ENCODE results near the gene SLC48A1. TPM values are rescaled to one million over a fixed set of nuclear protein-coding genes. Genes with fewer than 3 reads are reported as not detected.

Gene SLC48A1
- total RNA-seq, 1 experiment from 2014 or later: 20.0 TPM

DNA sequence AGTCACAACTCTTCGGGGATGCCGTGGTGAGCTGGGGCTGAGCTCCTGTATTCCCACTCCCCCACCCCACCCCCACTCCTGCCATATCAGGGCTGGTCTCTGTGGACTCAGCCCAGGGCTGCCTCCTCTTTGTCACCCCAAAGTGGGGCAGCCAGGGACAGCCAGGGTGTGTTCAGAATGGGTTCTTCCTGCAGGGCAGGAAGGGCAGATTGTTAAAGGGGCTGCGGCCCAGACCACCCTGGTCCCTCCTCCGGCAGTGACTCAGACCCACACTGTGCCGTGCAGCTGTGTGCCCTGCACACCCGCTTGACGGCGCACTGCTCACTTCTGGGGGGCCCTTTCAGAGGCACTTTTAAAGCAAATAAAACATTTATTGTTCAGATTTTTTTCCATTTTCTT, 9.3 kb downstream of the SLC48A1 start:
- Histone ChIP-seq H3K27me3 (ENCODE audit: insufficient read depth, low read length) (no peaks in the 10 kb centered on the region), H2AFZ (ENCODE audit: low read depth, low read length, poor library complexity, severe bottlenecking) (no peak overlapping the region), H4K20me1 (ENCODE audit: insufficient read depth) (no peaks in the 10 kb centered on the region), H3K4me3 (replicated peaks in 1 of 2; ENCODE audit: low read depth in 1 of 2, low read length in 2 of 2) (no peak overlapping the region), H3K9ac (ENCODE audit: low read length) (no peak overlapping the region), H3K36me3 (ENCODE audit: control insufficient read depth in 1 of 2, insufficient read depth in 2 of 2, low read length in 2 of 2) (peaks cover 13 to 18% of the 10 kb centered on the region in 2 experiments; a peak in 3 of 4 replicates), H3K9me3 (ENCODE audit: control insufficient read depth in 1 of 2, insufficient read depth in 1 of 2, low read depth in 1 of 2, low read length in 2 of 2) (no peaks in the 10 kb centered on the region), H3K9me2 (ENCODE audit: insufficient read depth) (no peaks in the 10 kb centered on the region), H3K4me2 (ENCODE audit: low read length) (no peak overlapping the region), H3K27ac (ENCODE audit: low read depth, low read length) (no peak overlapping the region), H3K79me2 (ENCODE audit: insufficient read depth, low read length) (no peaks in the 10 kb centered on the region), H3K4me1 (ENCODE audit: control insufficient read depth in 1 of 2, insufficient read depth in 2 of 2, low read length in 2 of 2) (peaks cover 4 to 10% of the 10 kb centered on the region in 2 experiments; a peak in 2 of 4 replicates)
- POLR2A ChIA-PET: no interaction called here
- no peak for TF ChIP-seq SIN3A (IDR thresholded peaks at IDR 0.05; ENCODE audit: low read depth)
- TF ChIP-seq, protein P1, sequence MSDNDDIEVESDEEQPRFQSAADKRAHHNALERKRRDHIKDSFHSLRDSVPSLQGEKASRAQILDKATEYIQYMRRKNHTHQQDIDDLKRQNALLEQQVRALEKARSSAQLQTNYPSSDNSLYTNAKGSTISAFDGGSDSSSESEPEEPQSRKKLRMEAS (IDR thresholded peaks at IDR 0.05): no peak
- no peak for TF ChIP-seq SRF (IDR thresholded peaks at IDR 0.05; ENCODE audit: low read depth)
- TF ChIP-seq RAD21 (IDR thresholded peaks at IDR 0.05; ENCODE audit: low read depth): no peak
- TF ChIP-seq POLR2AphosphoS5 (IDR thresholded peaks at IDR 0.05; ENCODE audit: low read depth, low read length): no peak
- no peak for TF ChIP-seq EGR1 (IDR thresholded peaks at IDR 0.05; ENCODE audit: low read depth)
- TF ChIP-seq TCF7L2 (IDR thresholded peaks at IDR 0.05; ENCODE audit: borderline replicate concordance, extremely low read depth, insufficient read depth, insufficient read length): no peak
- no peak for TF ChIP-seq ZFX (IDR thresholded peaks at IDR 0.05)
- intact Hi-C loops (cut with micrococcal nuclease): no loop called here
- DNase-seq (ENCODE audit: low read depth, low spot score) (no peak), ATAC-seq (no peak)
- CTCF ChIA-PET: interaction anchor here (1.4 kb wide), 1 partner anchor 15 kb away, joined by 3 read pairs; no protein-coding TSS in a partner anchor
- RAD21 ChIA-PET (ENCODE audit: low non-redundant PET in 1 of 2, low total read pairs in 2 of 2, uncharacterized antibody in 2 of 2, unreplicated experiment in 2 of 2): interaction anchor here in 1 of 2 experiments (1.1 kb wide), 1 partner anchor 55 kb away, joined by 4 read pairs; no protein-coding TSS in a partner anchor
- no TSS peak for BruUV-seq (replicated peaks)

GRCh38 chr12:47783024-47783755, 10.2 kb downstream of the SLC48A1 start:
- Histone ChIP-seq H3K27ac (ENCODE audit: low read depth, low read length) (no peak overlapping the region), H3K4me1 (ENCODE audit: control insufficient read depth in 1 of 2, insufficient read depth in 2 of 2, low read length in 2 of 2) (peaks cover 0 to 3% of the 10 kb centered on the region in 2 experiments; a peak in 2 of 4 replicates), H2AFZ (ENCODE audit: low read depth, low read length, poor library complexity, severe bottlenecking) (no peak overlapping the region), H3K9me2 (ENCODE audit: insufficient read depth) (no peaks in the 10 kb centered on the region), H3K9ac (ENCODE audit: low read length) (no peak overlapping the region), H3K36me3 (ENCODE audit: control insufficient read depth in 1 of 2, insufficient read depth in 2 of 2, low read length in 2 of 2) (peaks cover 17 to 24% of the 10 kb centered on the region in 2 experiments; a peak in 3 of 4 replicates), H4K20me1 (ENCODE audit: insufficient read depth) (no peaks in the 10 kb centered on the region), H3K4me3 (replicated peaks in 1 of 2; ENCODE audit: low read depth in 1 of 2, low read length in 2 of 2) (no peak overlapping the region), H3K79me2 (ENCODE audit: insufficient read depth, low read length) (no peaks in the 10 kb centered on the region), H3K9me3 (ENCODE audit: control insufficient read depth in 1 of 2, insufficient read depth in 1 of 2, low read depth in 1 of 2, low read length in 2 of 2) (no peaks in the 10 kb centered on the region), H3K27me3 (ENCODE audit: insufficient read depth, low read length) (no peaks in the 10 kb centered on the region), H3K4me2 (ENCODE audit: low read length) (no peak overlapping the region)
- ATAC-seq (no peak), DNase-seq (ENCODE audit: low read depth, low spot score) (no peak)
- no TSS peak for BruUV-seq (replicated peaks)
- ChIA-PET RAD21 (ENCODE audit: low non-redundant PET in 1 of 2, low total read pairs in 2 of 2, uncharacterized antibody in 2 of 2, unreplicated experiment in 2 of 2) (no interaction called here), CTCF (interaction anchor here (1.2 kb wide), 1 partner anchor 56 kb away, joined by 4 read pairs; no protein-coding TSS in a partner anchor), POLR2A (no interaction called here)
- TF ChIP-seq POLR2AphosphoS5 (IDR thresholded peaks at IDR 0.05; ENCODE audit: low read depth, low read length): no peak
- no peak for TF ChIP-seq FOSL1 (IDR thresholded peaks at IDR 0.05; ENCODE audit: low read depth)
- no peak for TF ChIP-seq TCF7L2 (IDR thresholded peaks at IDR 0.05; ENCODE audit: borderline replicate concordance, extremely low read depth, insufficient read depth, insufficient read length)
- no peak for TF ChIP-seq SIN3A (IDR thresholded peaks at IDR 0.05; ENCODE audit: low read depth)
- no peak for TF ChIP-seq ELF1 (IDR thresholded peaks at IDR 0.05; ENCODE audit: borderline replicate concordance, low read depth)
- no peak for TF ChIP-seq JUND (IDR thresholded peaks at IDR 0.05)
- TF ChIP-seq EGR1 (IDR thresholded peaks at IDR 0.05; ENCODE audit: low read depth): no peak
- no peak for TF ChIP-seq POLR2A (IDR thresholded peaks at IDR 0.05; ENCODE audit: borderline replicate concordance, extremely low read depth, insufficient read depth, insufficient read length)
- no peak for TF ChIP-seq CEBPB (IDR thresholded peaks at IDR 0.05; ENCODE audit: low read depth)
- TF ChIP-seq ZNF274 (IDR thresholded peaks at IDR 0.05; ENCODE audit: low read depth, low read length): no peak
- TF ChIP-seq, protein P2, sequence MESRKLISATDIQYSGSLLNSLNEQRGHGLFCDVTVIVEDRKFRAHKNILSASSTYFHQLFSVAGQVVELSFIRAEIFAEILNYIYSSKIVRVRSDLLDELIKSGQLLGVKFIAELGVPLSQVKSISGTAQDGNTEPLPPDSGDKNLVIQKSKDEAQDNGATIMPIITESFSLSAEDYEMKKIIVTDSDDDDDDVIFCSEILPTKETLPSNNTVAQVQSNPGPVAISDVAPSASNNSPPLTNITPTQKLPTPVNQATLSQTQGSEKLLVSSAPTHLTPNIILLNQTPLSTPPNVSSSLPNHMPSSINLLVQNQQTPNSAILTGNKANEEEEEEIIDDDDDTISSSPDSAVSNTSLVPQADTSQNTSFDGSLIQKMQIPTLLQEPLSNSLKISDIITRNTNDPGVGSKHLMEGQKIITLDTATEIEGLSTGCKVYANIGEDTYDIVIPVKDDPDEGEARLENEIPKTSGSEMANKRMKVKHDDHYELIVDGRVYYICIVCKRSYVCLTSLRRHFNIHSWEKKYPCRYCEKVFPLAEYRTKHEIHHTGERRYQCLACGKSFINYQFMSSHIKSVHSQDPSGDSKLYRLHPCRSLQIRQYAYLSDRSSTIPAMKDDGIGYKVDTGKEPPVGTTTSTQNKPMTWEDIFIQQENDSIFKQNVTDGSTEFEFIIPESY (IDR thresholded peaks at IDR 0.05; ENCODE audit: extremely low read depth, insufficient replicate concordance, low read length): no peak
- no peak for TF ChIP-seq ZFX (IDR thresholded peaks at IDR 0.05)
- TF ChIP-seq EZH2phosphoT487 (IDR thresholded peaks at IDR 0.05; ENCODE audit: borderline replicate concordance): no peak
- TF ChIP-seq EZH2 (IDR thresholded peaks at IDR 0.05): no peak
- TF ChIP-seq, protein P1 (IDR thresholded peaks at IDR 0.05): no peak
- TF ChIP-seq RAD21 (IDR thresholded peaks at IDR 0.05; ENCODE audit: low read depth): no peak
- intact Hi-C loops (cut with micrococcal nuclease): no loop called here
